Head of caudate nucleus (tissue), 42 donors: Measurements from ENCODE around the gene SCFD2.
A peak's percentile ranks its signal among the peaks of the same experiment; 100 is the strongest.

Experiments
- DNase-seq, 42 donors: peaks; one replicate each; pipeline versions ENCODE4 v3.0.0 to v3.0.0-alpha.2; 2020 to 2021; ENCODE audit warnings: mixed read lengths in 7 of 42
- intact Hi-C: fragments of 100-400 bp; cut with DNase I; formaldehyde crosslinking; loops from one replicate; pipeline ENCODE4 v1.15.0; 2022

The SCFD2 gene

GRCh38 chr4:53126099-53126498, 239.8 kb downstream of the SCFD2 start:
- intact Hi-C loops, result no loop called here
- no peak for DNase-seq

- intact Hi-C loops, result no loop called here
- DNase-seq, result no peak
These were observed 242.0 kb downstream of the SCFD2 start for GRCh38 chr4:53123819-53124218.

GRCh38 chr4:53123171-53123570, 242.7 kb downstream of the SCFD2 start:
- intact Hi-C loops, result no loop called here
- DNase-seq, result no peak

GRCh38 chr4:53122280-53123116, 243.4 kb downstream of the SCFD2 start:
- peak in 2 of 42 donors; percentile 5 to 29 for DNase-seq
- intact Hi-C loops, result no loop called here

- peak in 1 of 42 donors; percentile 1 for DNase-seq
- intact Hi-C loops, result no loop called here
These were observed 244.5 kb downstream of the SCFD2 start for GRCh38 chr4:53121264-53121865.

GRCh38 chr4:53120778-53121177, 245.1 kb downstream of the SCFD2 start:
- DNase-seq, result no peak
- intact Hi-C loops, result no loop called here

- intact Hi-C loops, result no loop called here
- DNase-seq, result no peak
These were observed 246.2 kb downstream of the SCFD2 start for GRCh38 chr4:53119680-53120079.

GRCh38 chr4:53118676-53119075, 247.2 kb downstream of the SCFD2 start:
- no peak for DNase-seq
- intact Hi-C loops, result no loop called here

GRCh38 chr4:53116954-53117353, 248.9 kb downstream of the SCFD2 start:
- DNase-seq, result no peak
- intact Hi-C loops, result no loop called here

GRCh38 chr4:53113431-53114225, 252.2 kb downstream of the SCFD2 start:
- intact Hi-C loops, result no loop called here
- no peak for DNase-seq

- DNase-seq, result no peak
- intact Hi-C loops, result no loop called here
These were observed 260.5 kb downstream of the SCFD2 start for GRCh38 chr4:53105313-53105712.

- intact Hi-C loops, result no loop called here
- DNase-seq, result no peak
These were observed 262.4 kb downstream of the SCFD2 start for GRCh38 chr4:53103481-53103880.

GRCh38 chr4:53101191-53101581, 264.7 kb downstream of the SCFD2 start:
- no peak for DNase-seq
- intact Hi-C loops, result no loop called here

- no peak for DNase-seq
- intact Hi-C loops, result no loop called here
These were observed 265.2 kb downstream of the SCFD2 start for GRCh38 chr4:53100501-53101190.

GRCh38 chr4:53098681-53099121, 267.2 kb downstream of the SCFD2 start:
- intact Hi-C loops, result no loop called here
- DNase-seq, result no peak

GRCh38 chr4:53094040-53094439, 271.8 kb downstream of the SCFD2 start:
- no peak for DNase-seq
- intact Hi-C loops, result no loop called here

- intact Hi-C loops, result no loop called here
- no peak for DNase-seq
These were observed 275.7 kb downstream of the SCFD2 start for GRCh38 chr4:53089936-53090729.

GRCh38 chr4:53088152-53088551, 277.7 kb downstream of the SCFD2 start:
- intact Hi-C loops, result no loop called here
- no peak for DNase-seq
